Measurements from ENCODE around the gene ADARB1.
A peak's percentile ranks its signal among the peaks of the same experiment; 100 is the strongest.
"Not testable (repeated sequence)": the region's sequence is repeated elsewhere in the genome, so short reads cannot be mapped to it uniquely, and the experiment has no call there.

ADARB1 gene, protein sequence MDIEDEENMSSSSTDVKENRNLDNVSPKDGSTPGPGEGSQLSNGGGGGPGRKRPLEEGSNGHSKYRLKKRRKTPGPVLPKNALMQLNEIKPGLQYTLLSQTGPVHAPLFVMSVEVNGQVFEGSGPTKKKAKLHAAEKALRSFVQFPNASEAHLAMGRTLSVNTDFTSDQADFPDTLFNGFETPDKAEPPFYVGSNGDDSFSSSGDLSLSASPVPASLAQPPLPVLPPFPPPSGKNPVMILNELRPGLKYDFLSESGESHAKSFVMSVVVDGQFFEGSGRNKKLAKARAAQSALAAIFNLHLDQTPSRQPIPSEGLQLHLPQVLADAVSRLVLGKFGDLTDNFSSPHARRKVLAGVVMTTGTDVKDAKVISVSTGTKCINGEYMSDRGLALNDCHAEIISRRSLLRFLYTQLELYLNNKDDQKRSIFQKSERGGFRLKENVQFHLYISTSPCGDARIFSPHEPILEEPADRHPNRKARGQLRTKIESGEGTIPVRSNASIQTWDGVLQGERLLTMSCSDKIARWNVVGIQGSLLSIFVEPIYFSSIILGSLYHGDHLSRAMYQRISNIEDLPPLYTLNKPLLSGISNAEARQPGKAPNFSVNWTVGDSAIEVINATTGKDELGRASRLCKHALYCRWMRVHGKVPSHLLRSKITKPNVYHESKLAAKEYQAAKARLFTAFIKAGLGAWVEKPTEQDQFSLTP

DNA sequence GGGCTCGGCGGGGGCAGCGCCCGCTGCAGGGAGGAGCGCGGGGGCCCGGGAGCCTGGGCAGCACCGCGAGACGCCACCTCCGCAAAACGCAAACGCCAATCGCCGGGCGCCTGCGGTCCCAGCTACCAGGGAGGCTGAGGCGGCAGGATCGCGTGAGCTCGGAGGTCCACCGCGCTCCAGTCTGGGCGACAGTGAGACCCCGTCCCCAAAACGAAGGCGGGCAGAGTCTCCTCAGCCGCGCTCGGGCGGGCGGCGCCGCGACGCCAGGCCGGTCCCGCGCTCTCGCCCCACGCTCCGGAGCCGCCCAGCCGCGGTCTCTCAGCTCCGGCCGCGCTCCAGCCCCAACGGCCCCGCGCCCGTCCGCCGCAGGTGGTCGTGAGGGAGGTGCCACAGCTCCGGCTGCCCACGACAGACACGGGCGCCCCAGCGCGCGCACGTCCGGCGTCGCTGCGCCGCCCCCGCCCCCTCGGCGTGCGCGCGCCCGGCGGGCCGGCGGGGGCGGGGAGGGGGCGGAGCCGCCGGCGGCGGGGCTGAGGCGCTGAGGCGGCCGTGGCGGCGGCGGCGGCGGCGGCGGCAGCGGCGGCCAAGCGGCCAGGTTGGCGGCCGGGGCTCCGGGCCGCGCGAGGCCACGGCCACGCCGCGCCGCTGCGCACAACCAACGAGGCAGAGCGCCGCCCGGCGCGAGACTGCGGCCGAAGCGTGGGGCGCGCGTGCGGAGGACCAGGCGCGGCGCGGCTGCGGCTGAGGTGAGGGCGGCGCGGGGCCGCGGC is at the start of gene ADARB1:
Gene ADARB1 (plus strand): TSS at position 533 of the 770 bp plus-strand sequence. CDS start 97,077 bp downstream, outside the sequence.
- peak; percentile 90 for DNase-seq (ENCODE audit: low spot score)

GRCh38 chr21:45026066-45026745 is 48.2 kb upstream of the ADARB1 start:
- no peak for DNase-seq (ENCODE audit: low spot score)

- no peak for DNase-seq (ENCODE audit: low spot score)
These were observed 47.6 kb upstream of the ADARB1 start for GRCh38 chr21:45026826-45027225.

- no peak for DNase-seq (ENCODE audit: low spot score)
These were observed 46.9 kb upstream of the ADARB1 start for GRCh38 chr21:45027241-45028196.

DNA sequence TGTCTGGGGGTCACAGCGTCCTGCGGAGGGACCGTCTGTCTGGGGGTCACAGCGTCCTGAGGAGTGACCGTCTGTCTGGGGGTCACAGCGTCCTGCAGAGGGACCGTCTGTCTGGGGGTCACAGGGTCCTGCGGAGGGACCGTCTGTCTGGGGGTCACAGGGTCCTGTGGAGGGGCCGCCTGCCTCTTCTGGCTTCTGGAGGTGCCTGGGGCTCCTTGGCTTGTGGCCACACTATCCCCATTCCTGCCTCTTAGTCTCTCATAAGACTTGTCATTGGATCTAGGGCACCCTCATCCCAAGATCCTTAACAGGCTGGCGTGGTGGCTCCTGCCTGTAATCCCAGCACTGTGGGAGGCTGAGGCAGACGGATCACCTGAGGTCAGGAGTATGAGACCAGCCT is 45.7 kb upstream of the ADARB1 start:
- DNase-seq (ENCODE audit: low spot score): not testable (repeated sequence)

GRCh38 chr21:45029298-45029947 is 45.0 kb upstream of the ADARB1 start:
- DNase-seq (ENCODE audit: low spot score): peak; percentile 50

DNA sequence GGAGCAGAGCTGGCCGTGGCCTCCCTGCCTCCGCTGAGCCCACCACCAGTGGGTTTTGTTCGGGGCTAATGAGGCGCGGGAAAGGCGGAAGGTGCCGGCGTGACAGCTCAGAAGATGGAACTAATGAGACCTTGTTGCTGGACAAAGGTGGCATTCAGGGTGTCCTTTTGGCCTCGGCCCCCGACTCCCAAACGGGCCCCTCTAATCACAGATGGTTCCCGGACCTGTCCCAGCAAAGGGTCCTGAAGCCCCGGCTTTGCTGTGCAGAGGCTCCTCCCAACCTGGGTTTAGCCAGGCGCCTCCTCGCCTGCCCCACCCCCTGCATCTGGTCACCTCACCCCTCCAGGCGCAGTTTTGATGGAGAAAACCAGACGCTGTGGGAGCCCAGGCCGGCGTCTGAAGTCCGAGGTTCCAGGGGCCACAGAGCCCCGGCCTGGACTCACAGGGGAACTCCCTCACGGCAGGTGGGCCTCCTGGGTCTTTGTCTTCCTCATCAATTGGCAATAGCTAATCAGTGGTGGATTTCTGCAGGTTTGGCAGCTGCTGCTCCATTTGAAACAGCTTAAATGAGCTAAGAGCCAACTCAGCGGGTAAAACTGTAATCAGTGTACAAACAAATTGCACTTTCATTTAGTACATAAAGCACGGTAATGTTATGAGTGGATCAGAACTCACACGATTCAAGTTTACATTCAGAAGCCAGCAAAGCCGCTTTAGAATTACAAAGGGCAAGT is 44.3 kb upstream of the ADARB1 start:
- DNase-seq (ENCODE audit: low spot score): no peak

GRCh38 chr21:45030682-45031570 is 43.5 kb upstream of the ADARB1 start:
- DNase-seq (ENCODE audit: low spot score): peak; percentile 50

DNA sequence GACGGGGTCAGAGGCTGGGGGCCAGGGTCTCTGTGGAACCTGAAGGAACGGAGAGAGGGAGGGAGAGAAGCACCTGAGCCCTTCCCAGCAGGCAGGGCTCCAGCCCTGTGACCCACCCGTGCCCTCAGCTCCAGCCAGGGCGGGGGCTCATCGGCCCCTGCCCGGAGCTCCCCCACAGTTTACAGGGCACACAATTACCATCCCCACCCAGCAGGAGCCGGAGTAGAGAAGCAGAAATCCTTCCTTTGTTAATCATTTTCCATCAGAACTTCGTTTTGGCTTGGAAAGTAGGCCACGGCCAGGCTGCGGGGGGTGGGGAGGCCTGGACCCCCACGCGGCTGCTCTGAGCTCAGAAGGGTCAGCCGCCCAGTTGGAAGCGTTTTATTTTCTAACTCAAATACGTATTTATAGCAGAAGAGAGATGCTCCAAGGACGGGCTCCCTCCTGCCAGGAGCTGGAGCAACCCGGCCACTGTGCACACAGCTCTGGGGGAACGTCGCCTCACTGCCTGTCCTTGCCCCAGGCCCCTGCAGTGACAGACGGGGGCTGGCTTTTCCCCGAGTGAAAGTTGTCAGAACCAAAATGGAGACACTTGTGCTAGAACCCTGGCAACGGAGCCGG is 42.7 kb upstream of the ADARB1 start:
- DNase-seq (ENCODE audit: low spot score): no peak

DNA sequence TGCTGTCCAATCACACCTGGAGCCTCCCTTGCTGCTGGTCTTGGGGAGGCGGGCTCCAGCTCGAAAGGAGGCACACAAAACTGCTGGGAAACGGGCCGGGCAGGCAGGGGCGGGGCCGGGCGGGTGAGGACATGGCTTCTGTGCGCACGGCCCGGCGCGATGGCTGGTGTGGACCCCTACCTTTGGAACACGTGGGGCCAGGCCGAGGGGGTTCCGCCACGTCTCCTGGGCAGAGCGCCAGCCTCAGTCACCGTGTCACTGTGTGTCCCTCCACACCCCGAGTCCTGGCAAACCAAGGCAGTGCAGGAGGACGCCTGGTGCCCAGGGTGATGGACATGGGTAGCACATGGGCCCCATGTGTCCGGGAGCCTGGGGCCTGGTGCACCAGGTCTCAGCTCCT is 42.0 kb upstream of the ADARB1 start:
- DNase-seq (ENCODE audit: low spot score): no peak

DNA sequence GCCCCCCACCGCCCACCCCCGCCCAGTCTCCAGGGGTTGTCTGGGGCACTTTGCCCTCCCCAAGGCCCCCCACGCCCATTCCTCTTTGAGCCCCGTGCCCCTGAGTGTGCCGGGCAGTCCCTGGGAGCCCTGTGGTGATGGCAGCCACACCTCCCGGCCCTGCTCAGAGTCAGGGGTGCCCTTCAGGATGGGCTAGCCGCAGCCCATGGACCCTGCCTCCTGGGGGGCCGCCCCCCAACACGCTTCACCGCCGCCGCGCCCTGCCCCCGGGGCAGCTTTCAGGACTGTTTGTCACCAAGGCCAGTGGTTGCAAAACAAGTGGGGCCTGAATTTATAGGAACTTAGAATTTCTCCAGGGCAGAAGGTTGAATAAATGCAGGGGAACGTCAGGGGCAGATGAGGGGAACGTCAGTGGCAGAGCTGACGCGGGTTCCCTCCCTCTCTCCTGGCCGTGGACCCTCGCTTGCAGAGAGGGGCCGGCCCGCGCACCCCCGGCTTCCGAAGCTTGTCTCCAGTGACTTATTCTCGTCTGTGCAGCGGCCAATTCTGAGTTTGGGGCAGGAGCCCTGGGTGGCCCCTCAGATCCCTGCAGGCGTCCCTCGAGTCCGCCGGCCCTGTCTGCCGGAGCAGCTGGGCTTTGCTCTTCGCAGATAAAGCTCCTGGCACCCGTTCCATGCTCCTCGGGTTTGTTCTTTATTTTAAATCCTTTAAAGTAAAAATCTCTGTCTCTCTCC is 41.2 kb upstream of the ADARB1 start:
- no peak for DNase-seq (ENCODE audit: low spot score)

DNA sequence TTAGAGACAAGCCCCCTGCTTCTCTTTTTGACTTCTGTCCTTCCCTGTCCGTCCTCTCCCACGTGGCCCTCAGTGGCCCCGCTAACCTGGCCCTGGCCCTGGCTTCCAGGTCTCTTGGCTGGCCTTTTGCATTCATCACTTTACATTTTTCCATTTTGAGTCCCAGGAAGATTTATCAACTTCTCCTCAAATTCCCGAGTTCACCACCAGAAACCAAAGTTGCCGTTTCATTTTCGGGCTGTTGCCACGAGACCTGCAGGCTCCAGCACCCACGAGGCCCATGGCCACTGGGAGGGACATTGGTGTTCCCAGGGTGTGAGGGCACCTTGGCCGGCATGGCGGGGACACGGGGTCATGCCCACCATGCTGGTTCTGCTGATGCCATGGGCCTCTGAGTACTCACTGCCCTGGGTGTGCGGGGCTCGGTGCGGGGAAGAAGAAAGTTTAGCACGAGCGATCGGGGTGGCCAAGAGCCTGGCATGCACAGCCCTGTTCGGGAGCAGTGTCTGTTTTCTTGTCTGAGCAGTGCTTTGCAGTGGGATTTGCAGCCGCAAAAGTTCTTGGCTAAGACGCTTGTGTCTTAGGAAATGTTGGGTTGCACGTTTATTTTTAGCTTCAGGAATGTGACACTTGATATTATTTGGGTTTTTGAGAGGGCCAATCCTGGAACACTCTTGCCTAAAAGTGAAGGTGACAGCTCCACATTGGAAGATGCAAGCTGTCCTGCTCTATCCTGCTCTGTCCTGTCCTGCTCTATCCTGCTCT is 40.4 kb upstream of the ADARB1 start:
- peak; percentile 78 for DNase-seq (ENCODE audit: low spot score)

DNA sequence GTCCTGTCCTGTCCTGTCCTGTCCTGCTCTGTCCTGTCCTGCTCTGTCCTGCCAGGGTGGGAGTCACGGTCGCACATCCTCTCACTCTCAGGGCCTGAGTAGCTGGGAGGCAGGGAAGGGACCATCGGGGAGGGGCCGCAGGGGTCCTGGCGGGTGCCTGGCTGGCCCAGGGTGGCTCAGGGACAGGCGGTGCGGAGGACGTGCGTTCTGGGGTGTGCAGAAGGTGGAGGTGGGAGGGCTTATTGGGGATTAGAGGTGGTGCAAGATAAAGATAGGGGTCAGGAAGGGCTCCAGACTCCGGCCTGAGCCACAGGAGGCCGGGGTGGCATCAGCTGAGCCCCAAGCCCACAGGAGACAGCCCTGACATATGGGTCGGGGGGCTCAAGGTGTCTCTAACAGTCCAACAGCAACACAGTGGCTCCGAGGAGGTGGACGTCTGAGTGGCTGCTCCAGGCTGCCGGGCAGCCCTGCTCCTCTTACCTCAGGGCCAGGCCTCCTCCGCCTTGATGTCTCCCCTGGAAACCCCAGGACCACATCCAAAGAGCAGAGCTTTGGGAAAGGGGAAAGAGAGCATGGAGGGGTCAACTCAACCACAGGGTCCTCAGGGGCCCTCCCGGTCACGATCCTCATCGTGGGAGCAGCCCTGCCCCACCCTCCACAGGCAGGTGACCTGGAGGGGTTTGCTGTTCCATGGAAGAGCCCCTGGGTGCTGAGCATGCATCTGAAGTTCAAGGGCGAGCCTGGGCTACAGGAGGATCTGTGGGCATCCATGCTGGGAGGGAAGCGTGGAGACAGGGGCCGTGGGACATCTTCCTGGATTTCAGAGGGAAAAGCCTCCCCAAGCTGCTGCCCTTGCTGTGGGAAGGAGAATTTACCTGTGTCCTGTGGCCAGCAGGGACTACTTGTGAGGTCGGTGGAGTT is 39.6 kb upstream of the ADARB1 start:
- DNase-seq (ENCODE audit: low spot score): no peak

GRCh38 chr21:45035477-45035848 is 38.9 kb upstream of the ADARB1 start:
- no peak for DNase-seq (ENCODE audit: low spot score)

DNA sequence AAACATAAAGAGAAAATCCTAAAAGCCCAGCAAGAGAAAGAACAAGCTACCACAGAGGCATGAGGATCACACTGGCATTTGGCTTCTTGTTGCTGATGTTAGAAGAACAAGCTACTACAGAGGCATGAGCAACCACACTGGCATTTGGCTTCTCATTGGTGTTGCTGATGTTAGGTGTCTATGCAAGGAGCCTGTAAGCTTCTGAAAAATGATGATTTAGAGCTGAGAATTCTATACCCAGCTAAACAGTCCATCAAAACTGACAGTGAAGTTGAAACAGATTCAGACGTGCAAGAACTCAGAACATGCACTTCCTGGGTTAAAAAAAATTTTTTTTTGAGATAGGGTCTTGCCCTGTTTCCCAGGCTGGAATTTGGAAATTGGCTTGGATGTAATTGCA is 37.8 kb upstream of the ADARB1 start:
- DNase-seq (ENCODE audit: low spot score): no peak

DNA sequence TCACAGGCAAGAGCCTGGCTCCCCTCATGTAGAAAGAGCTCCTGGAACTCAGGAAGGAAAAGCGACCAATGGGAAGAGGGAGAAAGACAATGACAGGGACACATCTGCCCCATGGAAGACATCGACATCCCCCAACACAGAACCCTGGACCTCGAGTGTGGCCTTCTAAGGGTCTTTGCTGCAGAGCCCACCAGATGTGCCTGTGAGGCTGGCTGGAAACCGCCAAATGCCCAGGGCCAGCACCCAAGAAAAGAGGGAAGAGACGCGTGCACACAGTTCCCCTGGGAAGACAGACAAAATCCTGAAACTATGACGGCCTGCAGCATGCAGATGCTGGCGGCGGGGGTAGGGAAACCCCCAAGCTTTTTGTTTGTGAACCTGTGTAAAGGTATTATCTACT is 36.4 kb upstream of the ADARB1 start:
- DNase-seq (ENCODE audit: low spot score): no peak

All from AG08395 (cell line).